ENCODE measurements around the gene ARSG. TPM values are rescaled to one million over a fixed set of nuclear protein-coding genes. Genes with fewer than 3 reads are reported as not detected.

Gene ARSG
- total and polyA plus RNA-seq, 10 of the 15 experiments (the other 5 are each of a cell fraction or from before 2014, with no cell fraction given): 2.9 to 13.5 (median 7.6) TPM

GRCh38 chr17:68457168-68457538 lies 165.9 kb downstream of the ARSG start, which contains the start of gene WIPI1:
Gene WIPI1, minus strand, starts transcription at chr17:68457496. Its CDS starts 75 bp downstream, at chr17:68457421.
- H3K4me2 ChIP-seq (ENCODE audit: control insufficient read depth, insufficient read depth): peak within 1 kb of the TSS; percentile 91
- peak; percentile 45 for ATAC-seq
- peak within 1 kb of the TSS; percentile 78 for H3K27ac ChIP-seq (ENCODE audit: control insufficient read depth, insufficient read depth)
- 0% methylated on average over 17 of the region's 39 CpGs for WGBS (ENCODE audit: insufficient coverage, insufficient replicate concordance, low lambda C conversion rate, missing lambda C conversion rate)
- peak within 1 kb of the TSS; percentile 77 for H3K4me3 ChIP-seq
- H3K9me3 ChIP-seq (replicated peaks; ENCODE audit: control insufficient read depth, insufficient read depth, low read length): no peaks in the 10 kb centered on the region
- H4K20me1 ChIP-seq (ENCODE audit: control insufficient read depth, insufficient read depth): no peaks in the 10 kb centered on the region
- peak within 1 kb of the TSS; percentile 53 for H2AFZ ChIP-seq (ENCODE audit: control insufficient read depth, low read depth, low read length)
- BruUV-seq (replicated peaks): no TSS peak
- no peaks in the 10 kb centered on the region for H3K27me3 ChIP-seq (replicated peaks in 1 of 2; ENCODE audit: control insufficient read depth in 2 of 2, insufficient read depth in 2 of 2, low read length in 1 of 2)
- ChIA-PET SMC1A (ENCODE audit: uncharacterized antibody, unreplicated experiment) (interaction anchor here (0.8 to 16.2 kb wide), 7 partner anchors 18 to 284 kb away, joined by 4 to 288 read pairs (median 21); partner anchors contain the start of gene AMZ2), CTCF (interaction anchor here (1.2 to 10.9 kb wide), 9 partner anchors 10 to 633 kb away, joined by 3 to 222 read pairs (median 12); partner anchors contain the start of gene AMZ2), POLR2A (interaction anchor here (0.9 to 5.6 kb wide), 12 partner anchors 20 to 421 kb away, joined by 3 to 55 read pairs (median 6); partner anchors contain the start of genes AMZ2, ARSG, PRKAR1A and SLC16A6), RAD21 (ENCODE audit: unreplicated experiment) (interaction anchor here (0.5 to 14.6 kb wide), 17 partner anchors 9 to 400 kb away, joined by 3 to 157 read pairs (median 5); partner anchors contain the start of genes AMZ2, ARSG and SLC16A6)
- intact Hi-C loops (cut with micrococcal nuclease; ENCODE audit: unreplicated experiment): no loop called here
- in situ Hi-C loops (cut with MboI): loop anchor here (5.0 kb wide), 2 partner anchors 195 to 275 kb away; no protein-coding TSS in a partner anchor
- no peak for DNase-seq (ENCODE audit: low read depth, low spot score)
- H3K36me3 ChIP-seq (ENCODE audit: control insufficient read depth in 2 of 2, insufficient read depth in 2 of 2, low read length in 1 of 2): no peaks in the 10 kb centered on the region
- FAIRE-seq: no peak
- peaks cover 8% of the 10 kb centered on the region; the same call in 1 of the 2 replicates for H3K79me2 ChIP-seq (ENCODE audit: control insufficient read depth, insufficient read depth, low read length)
- H3K4me1 ChIP-seq (ENCODE audit: control insufficient read depth, insufficient read depth, low read length): peaks cover 31% of the 10 kb centered on the region
- peak within 1 kb of the TSS; percentile 62 for H3K9ac ChIP-seq (ENCODE audit: control insufficient read depth, insufficient read depth, low read length)
- TF ChIP-seq POLR2AphosphoS2 (IDR thresholded peaks at IDR 0.05; ENCODE audit: low read depth, low read length) (no peak), ETV6 (conservative IDR thresholded peaks at IDR 0.05 in 1 of 2, IDR thresholded peaks at IDR 0.05 in 1 of 2; ENCODE audit: borderline replicate concordance in 1 of 2, low read depth in 1 of 2) (no peak), NKRF (conservative IDR thresholded peaks at IDR 0.05) (peak; percentile 71), ZNF217 (IDR thresholded peaks at IDR 0.05) (no peak), GATAD2B (conservative IDR thresholded peaks at IDR 0.05; ENCODE audit: low read depth) (0 out of 2 replicates have a peak, but pooled peaks have one; percentile 6), CHD4 (IDR thresholded peaks at IDR 0.05) (no peak), RUNX3 (IDR thresholded peaks at IDR 0.05; ENCODE audit: low read length) (peak; percentile 15; the same call in 1 of the 2 replicates), NR2F1 (conservative IDR thresholded peaks at IDR 0.05) (no peak), BACH1 (IDR thresholded peaks at IDR 0.05; ENCODE audit: borderline replicate concordance) (peak; percentile 37; the same call in 1 of the 2 replicates), EGR1 (IDR thresholded peaks at IDR 0.05; ENCODE audit: borderline replicate concordance in 1 of 2, low read depth in 2 of 2, low read length in 2 of 2) (0 out of 3 replicates have a peak, but pooled peaks of 1 of the 2 experiments have one; percentile 3), EZH2 (IDR thresholded peaks at IDR 0.05; ENCODE audit: borderline replicate concordance, control insufficient read depth, low read depth, low read length) (no peak), CTCF (IDR thresholded peaks at IDR 0.05 in 2 of 3, conservative IDR thresholded peaks at IDR 0.05 in 1 of 3; ENCODE audit: control insufficient read depth in 2 of 3, extremely low read depth in 1 of 3, insufficient read depth in 1 of 3, low read depth in 3 of 3, low read length in 3 of 3) (no peak), BRCA1 (IDR thresholded peaks at IDR 0.05; ENCODE audit: low read depth, low read length) (no peak), DPF2 (IDR thresholded peaks at IDR 0.05) (peak; percentile 34; the same call in 1 of the 2 replicates), E2F8 (IDR thresholded peaks at IDR 0.05; ENCODE audit: low read depth, partially characterized antibody) (no peak), KDM1A (IDR thresholded peaks at IDR 0.05; ENCODE audit: borderline replicate concordance) (no peak), LARP7 (IDR thresholded peaks at IDR 0.05) (0 out of 2 replicates have a peak, but pooled peaks have one; percentile 38)
